RWPE1 (cell line): ENCODE data around the gene IL1B.

Experiments used
- CTCF ChIA-PET: fragments of 350-600 bp; sonication (Branson Sonifier 250); formaldehyde crosslinking; extraction: SDS; loops from one replicate; lab custom pipeline; 2021; lab: Yijun Ruan, JAX
- POLR2A ChIA-PET: fragments of 400-600 bp; formaldehyde crosslinking; extraction: SDS; loops from one replicate; lab custom pipeline; 2020; ENCODE audit warnings: antibody characterized with exemption; ENCODE audit not compliant: low non-redundant PET; lab: Yijun Ruan, JAX
- DNase-seq: peaks from one replicate; pipeline ENCODE4 v3.0.0; 2012; ENCODE audit warnings: low spot score
- H3K27ac ChIP-seq: fragments of 450-650 bp; 2 replicates; pipeline ENCODE4 v1.5.1; 2017
- CTCF ChIP-seq: fragments of 450-650 bp; conservative IDR thresholded peaks from 2 replicates; pipeline ENCODE4 v1.5.1; 2017; ENCODE audit warnings: low read depth, mild to moderate bottlenecking

Gene IL1B

GRCh38 chr2:112818094-112818902 is 18.3 kb downstream of the IL1B start:
- no peak for TF ChIP-seq CTCF
- POLR2A ChIA-PET = interaction anchor here (0.6 kb wide), 1 partner anchor 23 kb away, joined by 3 read pairs; no protein-coding TSS in a partner anchor
- CTCF ChIA-PET = no interaction called here
- H3K27ac ChIP-seq = peak overlapping the region; percentile 50; the same call in 1 of the 2 replicates
- DNase-seq = no peak

- POLR2A ChIA-PET = interaction anchor here (0.6 kb wide), 1 partner anchor 22 kb away, joined by 3 read pairs; no protein-coding TSS in a partner anchor
- peak overlapping the region; percentile 73 for H3K27ac ChIP-seq
- DNase-seq = no peak
- CTCF ChIA-PET = interaction anchor here (0.6 kb wide), 2 partner anchors 132 to 220 kb away, joined by 4 read pairs; no protein-coding TSS in a partner anchor
- TF ChIP-seq CTCF = no peak
Observed at GRCh38 chr2:112817082-112817689, 19.4 kb downstream of the IL1B start.

DNA sequence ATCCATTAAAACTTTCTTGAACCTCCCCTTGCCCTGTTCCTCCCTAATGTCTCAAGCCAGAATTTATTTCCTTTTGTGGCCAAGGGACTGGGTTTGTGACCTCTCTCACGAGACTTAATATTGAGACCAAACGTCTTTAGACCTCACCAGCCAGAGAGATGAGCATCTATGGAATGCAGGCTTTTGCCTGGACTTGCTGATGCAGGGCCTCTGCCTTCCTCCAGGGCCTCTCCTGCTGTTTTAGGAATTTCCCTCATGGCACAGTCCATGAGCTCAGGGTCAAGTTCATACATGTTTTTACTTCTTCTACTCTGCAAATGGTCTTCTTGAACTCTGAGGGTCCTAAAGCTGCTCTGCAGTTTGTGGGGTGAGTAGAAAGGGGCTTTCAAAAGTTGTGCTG is 22.3 kb downstream of the IL1B start:
- DNase-seq = peak; percentile 95
- ChIA-PET POLR2A (interaction anchor here (0.8 kb wide), 1 partner anchor 18 kb away, joined by 3 read pairs; no protein-coding TSS in a partner anchor), CTCF (no interaction called here)
- H3K27ac ChIP-seq = peak overlapping the region; percentile 73
- TF ChIP-seq CTCF = no peak

GRCh38 chr2:112813280-112813966 is 23.2 kb downstream of the IL1B start:
- ChIA-PET CTCF (no interaction called here), POLR2A (no interaction called here)
- DNase-seq = no peak
- peak overlapping the region; percentile 73 for H3K27ac ChIP-seq
- no peak for TF ChIP-seq CTCF

- peak; percentile 69 for DNase-seq
- H3K27ac ChIP-seq = peak overlapping the region; percentile 83; the same call in 1 of the 2 replicates
- POLR2A ChIA-PET = interaction anchor here (0.9 to 1.0 kb wide), 2 partner anchors 24 to 31 kb away, joined by 4 read pairs; no protein-coding TSS in a partner anchor
- no peak for TF ChIP-seq CTCF
- CTCF ChIA-PET = interaction anchor here (0.6 kb wide), 1 partner anchor 63 kb away, joined by 4 read pairs; no protein-coding TSS in a partner anchor
Observed at GRCh38 chr2:112812318-112813267, 24.0 kb downstream of the IL1B start.
